ENCODE results near the gene HNRNPC.

DNA sequence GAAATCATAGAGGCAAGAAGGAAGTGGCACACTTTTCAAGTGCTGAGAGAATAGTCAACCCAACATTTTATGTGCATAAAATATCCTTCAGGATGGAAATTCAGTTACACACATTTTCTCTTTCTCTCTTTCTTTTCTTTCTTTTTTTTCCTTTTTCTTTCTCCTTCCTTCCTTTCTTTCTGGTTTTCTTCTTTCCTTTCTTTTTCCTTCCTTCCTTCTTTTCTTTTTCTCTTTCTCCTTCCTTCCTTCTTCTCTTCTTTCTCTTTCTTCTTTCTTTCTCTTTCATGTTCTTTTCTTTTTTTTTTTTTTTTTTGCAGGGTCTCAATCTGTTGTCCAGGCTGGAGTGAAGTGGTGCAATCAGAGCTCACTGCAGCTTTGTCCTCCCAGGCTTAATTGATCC, 74.6 kb downstream of the HNRNPC start:
- TF ChIP-seq, protein P1, sequence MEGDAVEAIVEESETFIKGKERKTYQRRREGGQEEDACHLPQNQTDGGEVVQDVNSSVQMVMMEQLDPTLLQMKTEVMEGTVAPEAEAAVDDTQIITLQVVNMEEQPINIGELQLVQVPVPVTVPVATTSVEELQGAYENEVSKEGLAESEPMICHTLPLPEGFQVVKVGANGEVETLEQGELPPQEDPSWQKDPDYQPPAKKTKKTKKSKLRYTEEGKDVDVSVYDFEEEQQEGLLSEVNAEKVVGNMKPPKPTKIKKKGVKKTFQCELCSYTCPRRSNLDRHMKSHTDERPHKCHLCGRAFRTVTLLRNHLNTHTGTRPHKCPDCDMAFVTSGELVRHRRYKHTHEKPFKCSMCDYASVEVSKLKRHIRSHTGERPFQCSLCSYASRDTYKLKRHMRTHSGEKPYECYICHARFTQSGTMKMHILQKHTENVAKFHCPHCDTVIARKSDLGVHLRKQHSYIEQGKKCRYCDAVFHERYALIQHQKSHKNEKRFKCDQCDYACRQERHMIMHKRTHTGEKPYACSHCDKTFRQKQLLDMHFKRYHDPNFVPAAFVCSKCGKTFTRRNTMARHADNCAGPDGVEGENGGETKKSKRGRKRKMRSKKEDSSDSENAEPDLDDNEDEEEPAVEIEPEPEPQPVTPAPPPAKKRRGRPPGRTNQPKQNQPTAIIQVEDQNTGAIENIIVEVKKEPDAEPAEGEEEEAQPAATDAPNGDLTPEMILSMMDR (IDR thresholded peaks at IDR 0.05) = no peak
- no peak for TF ChIP-seq POLR2A (IDR thresholded peaks at IDR 0.05)

Data from thyroid gland (tissue), 4 donors.